ENCODE results near the gene SRP14. TPM values are rescaled to one million over a fixed set of nuclear protein-coding genes. Genes with fewer than 3 reads are reported as not detected.
"Not testable (repeated sequence)": the region's sequence is repeated elsewhere in the genome, so short reads cannot be mapped to it uniquely, and the experiment has no call there.

SRP14 gene
- total RNA-seq, 1 experiment from 2014 or later: 168 TPM

- no peak for TF ChIP-seq EZH2phosphoT487 (IDR thresholded peaks at IDR 0.05; ENCODE audit: borderline replicate concordance)
- no peak for TF ChIP-seq SP1 (IDR thresholded peaks at IDR 0.05; ENCODE audit: low read depth)
- TF ChIP-seq JUND (IDR thresholded peaks at IDR 0.05): no peak
- no peak for TF ChIP-seq SRF (IDR thresholded peaks at IDR 0.05; ENCODE audit: low read depth)
- TF ChIP-seq POLR2AphosphoS5 (IDR thresholded peaks at IDR 0.05; ENCODE audit: low read depth, low read length): no peak
- TF ChIP-seq YY1 (IDR thresholded peaks at IDR 0.05; ENCODE audit: extremely low read depth, insufficient replicate concordance, low read depth, low read length): no peak
- H3K4me2 ChIP-seq (ENCODE audit: low read length): no peak overlapping the region
- H3K4me3 ChIP-seq (replicated peaks in 1 of 2; ENCODE audit: low read depth in 1 of 2, low read length in 2 of 2): no peak overlapping the region
- H3K9ac ChIP-seq (ENCODE audit: low read length): no peak overlapping the region
- ChIA-PET POLR2A (no interaction called here), CTCF (no interaction called here), RAD21 (ENCODE audit: low non-redundant PET in 1 of 2, low total read pairs in 2 of 2, uncharacterized antibody in 2 of 2, unreplicated experiment in 2 of 2) (no interaction called here)
- H3K9me3 ChIP-seq (ENCODE audit: control insufficient read depth in 1 of 2, insufficient read depth in 1 of 2, low read depth in 1 of 2, low read length in 2 of 2): no peaks in the 10 kb centered on the region
- DNase-seq (ENCODE audit: low read depth, low spot score): no peak
- H2AFZ ChIP-seq (ENCODE audit: low read depth, low read length, poor library complexity, severe bottlenecking): no peak overlapping the region
- no peak overlapping the region for H3K27ac ChIP-seq (ENCODE audit: low read depth, low read length)
- H3K27me3 ChIP-seq (ENCODE audit: insufficient read depth, low read length): no peaks in the 10 kb centered on the region
- no peaks in the 10 kb centered on the region for H4K20me1 ChIP-seq (ENCODE audit: insufficient read depth)
- H3K36me3 ChIP-seq (ENCODE audit: control insufficient read depth in 1 of 2, insufficient read depth in 2 of 2, low read length in 2 of 2): peaks cover 2 to 17% of the 10 kb centered on the region in 2 experiments; a peak in 3 of 4 replicates
- H3K4me1 ChIP-seq (ENCODE audit: control insufficient read depth in 1 of 2, insufficient read depth in 2 of 2, low read length in 2 of 2): peaks cover 0 to 3% of the 10 kb centered on the region in 2 experiments; a peak in 1 of 4 replicates
- no peak for ATAC-seq
- BruUV-seq (replicated peaks): no TSS peak
- intact Hi-C loops (cut with micrococcal nuclease): no loop called here
- no peaks in the 10 kb centered on the region for H3K9me2 ChIP-seq (ENCODE audit: insufficient read depth)
- no peaks in the 10 kb centered on the region for H3K79me2 ChIP-seq (ENCODE audit: insufficient read depth, low read length)
Observed at GRCh38 chr15:39997031-39997430, 42.0 kb downstream of the SRP14 start.

- H3K4me1 ChIP-seq (ENCODE audit: control insufficient read depth in 1 of 2, insufficient read depth in 2 of 2, low read length in 2 of 2); H3K4me2 ChIP-seq (ENCODE audit: low read length); H3K27ac ChIP-seq (ENCODE audit: low read depth, low read length); H3K79me2 ChIP-seq (ENCODE audit: insufficient read depth, low read length); H3K9me3 ChIP-seq (ENCODE audit: control insufficient read depth in 1 of 2, insufficient read depth in 1 of 2, low read depth in 1 of 2, low read length in 2 of 2); H3K27me3 ChIP-seq (ENCODE audit: insufficient read depth, low read length); BruUV-seq (replicated peaks); ATAC-seq; DNase-seq (ENCODE audit: low read depth, low spot score); H2AFZ ChIP-seq (ENCODE audit: low read depth, low read length, poor library complexity, severe bottlenecking); CTCF ChIA-PET; H3K4me3 ChIP-seq (replicated peaks in 1 of 2; ENCODE audit: low read depth in 1 of 2, low read length in 2 of 2); H3K9me2 ChIP-seq (ENCODE audit: insufficient read depth); RAD21 ChIA-PET (ENCODE audit: low non-redundant PET in 1 of 2, low total read pairs in 2 of 2, uncharacterized antibody in 2 of 2, unreplicated experiment in 2 of 2); intact Hi-C loops (cut with micrococcal nuclease); H4K20me1 ChIP-seq (ENCODE audit: insufficient read depth); H3K9ac ChIP-seq (ENCODE audit: low read length); POLR2A ChIA-PET: not testable (repeated sequence)
- H3K36me3 ChIP-seq (ENCODE audit: control insufficient read depth in 1 of 2, insufficient read depth in 2 of 2, low read length in 2 of 2): peaks cover 2 to 20% of the 10 kb centered on the region in 2 experiments; a peak in 3 of 4 replicates
Observed at GRCh38 chr15:39996228-39996627, 42.8 kb downstream of the SRP14 start.

GRCh38 chr15:39992953-39993352, 46.0 kb downstream of the SRP14 start:
- ATAC-seq; intact Hi-C loops (cut with micrococcal nuclease): not testable (repeated sequence)
- peaks cover 18 to 23% of the 10 kb centered on the region in 2 experiments for H3K36me3 ChIP-seq (ENCODE audit: control insufficient read depth in 1 of 2, insufficient read depth in 2 of 2, low read length in 2 of 2)

More at GRCh38 chr15:39992953-39993352, 46.0 kb downstream of the SRP14 start:
- H3K79me2 ChIP-seq (ENCODE audit: insufficient read depth, low read length); H2AFZ ChIP-seq (ENCODE audit: low read depth, low read length, poor library complexity, severe bottlenecking); RAD21 ChIA-PET (ENCODE audit: low non-redundant PET in 1 of 2, low total read pairs in 2 of 2, uncharacterized antibody in 2 of 2, unreplicated experiment in 2 of 2); H3K4me1 ChIP-seq (ENCODE audit: control insufficient read depth in 1 of 2, insufficient read depth in 2 of 2, low read length in 2 of 2); H3K4me2 ChIP-seq (ENCODE audit: low read length); H3K27me3 ChIP-seq (ENCODE audit: insufficient read depth, low read length); H3K4me3 ChIP-seq (replicated peaks in 1 of 2; ENCODE audit: low read depth in 1 of 2, low read length in 2 of 2); H3K9me3 ChIP-seq (ENCODE audit: control insufficient read depth in 1 of 2, insufficient read depth in 1 of 2, low read depth in 1 of 2, low read length in 2 of 2); BruUV-seq (replicated peaks); POLR2A ChIA-PET; H3K9me2 ChIP-seq (ENCODE audit: insufficient read depth); CTCF ChIA-PET; H3K27ac ChIP-seq (ENCODE audit: low read depth, low read length); DNase-seq (ENCODE audit: low read depth, low spot score); H4K20me1 ChIP-seq (ENCODE audit: insufficient read depth); H3K9ac ChIP-seq (ENCODE audit: low read length): not testable (repeated sequence)
